Brain microvascular endothelial cell (primary cell): ENCODE data around the gene DUOX2.
A peak's percentile ranks its signal among the peaks of the same experiment; 100 is the strongest.

Experiments
- DNase-seq: peaks from one replicate; pipeline ENCODE4 v3.0.0-alpha.2; 2020
- H3K27ac ChIP-seq: fragments of 250-450 bp; sonication (Bioruptor Pico); 2 replicates; pipeline ENCODE4 v1.5.1; 2020; ENCODE audit warnings: mild to moderate bottlenecking, moderate library complexity
- H3K27me3 ChIP-seq: fragments of 250-450 bp; sonication (Bioruptor Pico); replicated peaks from 2 replicates; pipeline ENCODE4 v1.5.1; 2020; ENCODE audit warnings: mild to moderate bottlenecking
- H3K36me3 ChIP-seq: fragments of 250-450 bp; sonication (Bioruptor Pico); replicated peaks from 2 replicates; pipeline ENCODE4 v1.5.1; 2020; ENCODE audit warnings: mild to moderate bottlenecking
- H3K4me3 ChIP-seq: 2 replicates; pipeline ENCODE4 v1.5.1; 2011; ENCODE audit warnings: low read depth, mild to moderate bottlenecking, control low read depth, low read length, moderate library complexity
- in situ Hi-C: cut with HindIII; loops from 2 replicates; pipeline ENCODE4 v1.10.0; 2017; ENCODE audit warnings: low sequenced_read_pairs, low pct_ligation_motif_present
- TF ChIP-seq, protein P1 (sequence below): IDR thresholded peaks from 2 replicates; pipeline ENCODE4 v1.5.1; 2011; ENCODE audit warnings: low read depth, mild to moderate bottlenecking, moderate library complexity, low read length, control low read depth, inconsistent platforms; ENCODE audit errors: missing control alignments

The DUOX2 gene

DNA sequence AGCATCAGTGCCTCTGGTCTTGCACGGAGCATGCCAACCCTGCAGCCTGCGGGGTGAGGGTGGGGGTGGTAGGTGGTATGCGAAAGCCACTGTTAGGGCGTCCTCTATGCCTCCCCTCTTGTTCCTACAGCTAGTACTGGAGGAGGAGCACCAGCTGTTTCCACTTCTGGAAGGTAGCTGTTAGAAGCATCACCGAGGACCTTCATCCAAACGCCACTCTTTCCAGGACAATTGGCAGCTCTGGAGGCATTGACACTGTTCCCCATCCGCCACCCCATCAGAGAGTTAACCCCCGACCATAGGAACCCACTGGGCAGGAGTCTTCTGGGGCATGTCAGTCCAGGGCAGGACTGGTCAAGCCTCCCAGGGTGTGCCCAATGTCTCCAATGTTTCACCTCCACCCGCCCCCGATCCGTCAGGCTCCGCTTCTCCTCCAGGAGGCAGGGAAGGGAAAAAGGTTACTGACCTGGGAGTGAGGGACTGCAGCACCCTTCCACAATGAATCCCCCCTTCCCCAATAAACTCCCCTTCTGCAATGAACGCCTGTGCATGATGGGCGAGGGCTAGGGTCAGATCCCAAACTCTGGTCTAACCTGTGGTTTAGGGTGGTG is 487 bp downstream of the DUOX2 start:
- in situ Hi-C loops = no loop called here
- no peak for DNase-seq
- no peaks in the 10 kb centered on the region for H3K36me3 ChIP-seq
- no peak overlapping the region for H3K27ac ChIP-seq
- TF ChIP-seq, protein P1, sequence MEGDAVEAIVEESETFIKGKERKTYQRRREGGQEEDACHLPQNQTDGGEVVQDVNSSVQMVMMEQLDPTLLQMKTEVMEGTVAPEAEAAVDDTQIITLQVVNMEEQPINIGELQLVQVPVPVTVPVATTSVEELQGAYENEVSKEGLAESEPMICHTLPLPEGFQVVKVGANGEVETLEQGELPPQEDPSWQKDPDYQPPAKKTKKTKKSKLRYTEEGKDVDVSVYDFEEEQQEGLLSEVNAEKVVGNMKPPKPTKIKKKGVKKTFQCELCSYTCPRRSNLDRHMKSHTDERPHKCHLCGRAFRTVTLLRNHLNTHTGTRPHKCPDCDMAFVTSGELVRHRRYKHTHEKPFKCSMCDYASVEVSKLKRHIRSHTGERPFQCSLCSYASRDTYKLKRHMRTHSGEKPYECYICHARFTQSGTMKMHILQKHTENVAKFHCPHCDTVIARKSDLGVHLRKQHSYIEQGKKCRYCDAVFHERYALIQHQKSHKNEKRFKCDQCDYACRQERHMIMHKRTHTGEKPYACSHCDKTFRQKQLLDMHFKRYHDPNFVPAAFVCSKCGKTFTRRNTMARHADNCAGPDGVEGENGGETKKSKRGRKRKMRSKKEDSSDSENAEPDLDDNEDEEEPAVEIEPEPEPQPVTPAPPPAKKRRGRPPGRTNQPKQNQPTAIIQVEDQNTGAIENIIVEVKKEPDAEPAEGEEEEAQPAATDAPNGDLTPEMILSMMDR = no peak
- no peak overlapping the region for H3K4me3 ChIP-seq
- peaks cover 77% of the 10 kb centered on the region for H3K27me3 ChIP-seq

DNA sequence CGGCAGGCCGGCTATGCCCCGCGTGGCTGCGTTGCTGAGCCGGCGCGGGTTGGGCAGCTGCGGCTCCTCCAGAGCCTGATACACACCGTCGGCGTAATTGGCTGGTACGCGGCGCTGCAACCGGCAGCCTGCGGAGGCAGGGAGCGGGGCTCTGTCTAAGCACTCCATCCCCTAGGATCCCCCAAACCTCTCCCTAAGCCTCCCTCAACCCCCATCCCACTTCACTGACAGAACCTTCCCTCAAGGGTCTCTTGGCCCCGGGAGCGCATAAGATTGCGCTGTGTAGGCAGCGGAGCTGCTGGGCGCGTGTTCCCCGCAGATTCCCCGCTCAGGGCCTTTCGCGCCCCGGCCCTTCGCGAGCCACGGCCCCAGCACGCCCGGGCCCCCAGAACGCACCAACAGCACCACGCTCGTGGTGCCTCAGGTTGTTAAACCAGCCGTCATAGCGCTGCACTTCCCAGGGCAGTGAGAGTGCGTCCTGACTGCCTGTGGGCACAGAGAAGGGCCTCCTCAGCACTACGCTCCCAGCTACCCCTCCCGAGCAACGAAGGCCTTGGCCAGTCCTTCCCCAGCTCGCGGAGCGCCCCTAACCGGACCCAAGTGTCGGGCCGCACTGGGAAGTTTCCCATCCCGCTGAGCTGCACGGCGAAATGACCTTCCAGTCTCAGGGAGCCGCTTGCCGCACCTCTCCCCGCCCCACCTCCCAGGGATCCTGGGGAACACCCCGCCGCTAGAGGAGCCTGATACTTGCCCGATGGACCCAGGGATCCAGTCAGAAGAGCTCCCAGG is 1.2 kb downstream of the DUOX2 start:
- Histone ChIP-seq H3K27ac (no peak overlapping the region), H3K36me3 (no peaks in the 10 kb centered on the region), H3K27me3 (peaks cover 77% of the 10 kb centered on the region), H3K4me3 (no peak overlapping the region)
- TF ChIP-seq, protein P1 = no peak
- no peak for DNase-seq
- in situ Hi-C loops = no loop called here

DNA sequence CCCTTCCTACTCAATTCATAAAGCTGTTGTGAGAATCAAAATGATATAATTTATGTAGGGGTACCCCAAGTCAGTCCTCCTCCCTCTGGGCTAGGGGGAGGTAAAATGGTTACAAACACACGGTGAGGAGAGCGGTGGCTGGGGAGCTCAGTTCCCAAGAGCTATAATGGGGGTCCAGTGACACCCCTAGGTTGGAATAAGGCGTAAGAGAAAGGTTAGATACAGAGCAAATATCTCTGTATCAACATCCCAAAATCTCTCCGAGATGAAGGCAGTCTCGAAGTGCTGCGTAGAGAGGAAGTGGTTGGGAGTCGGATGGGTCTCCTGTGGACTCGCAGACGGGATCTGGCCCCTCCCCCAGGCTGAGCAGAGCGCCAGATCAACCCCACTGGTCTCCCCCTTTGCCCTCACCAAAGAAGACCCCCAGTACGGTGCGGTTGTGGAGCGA is 1.8 kb downstream of the DUOX2 start:
- Histone ChIP-seq H3K4me3 (no peak overlapping the region), H3K27me3 (peaks cover 72% of the 10 kb centered on the region), H3K36me3 (no peaks in the 10 kb centered on the region), H3K27ac (no peak overlapping the region)
- in situ Hi-C loops = no loop called here
- no peak for DNase-seq
- TF ChIP-seq, protein P1 = no peak

DNA sequence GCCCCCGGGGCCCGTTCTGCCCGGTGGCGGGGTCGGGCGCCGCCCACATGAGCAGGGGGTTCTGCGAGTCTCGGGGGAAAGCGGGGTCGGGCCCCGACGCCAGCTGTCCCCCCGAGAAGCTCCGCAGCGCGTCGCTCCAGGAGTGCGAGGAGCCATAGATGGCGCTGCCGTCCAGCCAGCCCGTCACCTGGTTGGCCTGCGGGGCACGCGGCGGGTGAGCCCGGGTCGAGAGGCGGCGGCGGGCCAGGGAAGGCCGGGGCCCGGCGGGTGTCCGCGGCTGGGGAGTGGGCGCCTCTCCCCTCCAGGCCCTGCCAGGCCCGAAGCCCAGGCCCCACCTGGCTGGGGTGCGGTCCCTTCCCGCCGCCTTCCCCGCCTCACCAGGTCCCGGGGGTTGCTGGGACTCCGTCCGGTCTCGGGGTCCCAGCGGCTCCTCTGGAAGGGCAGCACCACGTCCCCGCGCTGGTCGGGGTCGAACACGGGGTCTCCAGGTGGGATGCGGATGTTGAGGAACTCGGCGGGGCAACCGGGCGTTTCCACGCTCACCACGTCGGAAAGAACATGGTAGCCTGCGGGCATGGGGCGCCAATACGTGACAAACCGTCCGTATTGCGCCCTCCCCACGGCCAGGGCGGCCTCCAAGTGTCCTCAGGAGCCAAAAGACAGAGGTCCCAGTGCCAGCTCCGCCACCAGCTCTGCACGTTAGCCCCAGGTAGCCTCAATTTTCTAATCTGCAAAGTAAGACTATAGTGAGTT is 2.4 kb downstream of the DUOX2 start:
- in situ Hi-C loops = no loop called here
- Histone ChIP-seq H3K4me3 (no peak overlapping the region), H3K36me3 (no peaks in the 10 kb centered on the region), H3K27me3 (peaks cover 66% of the 10 kb centered on the region), H3K27ac (no peak overlapping the region)
- TF ChIP-seq, protein P1 = no peak
- no peak for DNase-seq

DNA sequence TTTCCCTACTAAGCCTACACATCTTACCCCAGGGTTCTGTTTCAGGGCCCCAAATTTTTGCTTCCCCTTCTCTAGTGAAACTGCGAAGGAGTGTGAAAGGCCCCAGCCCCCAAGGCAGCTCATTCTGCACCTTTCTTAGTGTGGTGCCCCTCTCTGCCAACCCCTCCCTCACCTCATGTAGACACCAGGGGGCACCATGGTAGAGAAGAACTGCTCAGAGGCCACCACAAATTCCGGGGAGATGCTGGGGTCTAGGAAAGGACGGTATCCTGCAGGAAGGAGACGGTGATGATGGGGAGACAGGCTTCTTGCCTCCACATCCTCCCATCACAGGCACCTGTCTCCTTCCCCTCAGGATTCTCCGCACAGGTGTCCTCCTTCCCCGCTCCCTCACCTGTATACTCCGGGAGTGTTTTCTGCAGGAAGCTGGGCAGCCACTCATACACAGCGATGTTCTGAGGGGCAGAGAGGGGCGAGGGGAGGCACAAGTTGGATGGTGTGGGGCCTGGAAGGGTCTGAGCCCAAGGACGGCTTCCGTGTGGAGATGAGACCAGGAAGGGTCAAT is 3.6 kb downstream of the DUOX2 start:
- Histone ChIP-seq H3K27me3 (peaks cover 54% of the 10 kb centered on the region), H3K27ac (no peak overlapping the region), H3K36me3 (no peaks in the 10 kb centered on the region), H3K4me3 (no peak overlapping the region)
- in situ Hi-C loops = no loop called here
- DNase-seq = no peak
- TF ChIP-seq, protein P1 = peak; percentile 39
